ENCODE data around the gene C17orf67. TPM values are rescaled to one million over a fixed set of nuclear protein-coding genes. Genes with fewer than 3 reads are reported as not detected.

The C17orf67 gene
- total RNA-seq, 1 donor from 2014 or later = 2.7 TPM

Small RNAs within 50 kb of the gene (small RNA-seq; reads per million reads assigned to genes)
- not detected for gene RNU6-1158P

Other genes with a start within 250 kb of the C17orf67 start
- gene NOG, start 240.2 kb downstream of the C17orf67 start, total RNA-seq = 7.4 TPM
- 13.0 TPM for gene DGKE, start 231 bp upstream of the C17orf67 start, total RNA-seq
- 70.0 TPM for gene TRIM25, start 80.1 kb upstream of the C17orf67 start, total RNA-seq
- gene COIL, start 127.1 kb upstream of the C17orf67 start, total RNA-seq = 9.8 TPM
- 69.5 TPM for gene SCPEP1, start 144.2 kb upstream of the C17orf67 start, total RNA-seq